ENCODE data around the gene CDC5L.

CDC5L gene

DNA sequence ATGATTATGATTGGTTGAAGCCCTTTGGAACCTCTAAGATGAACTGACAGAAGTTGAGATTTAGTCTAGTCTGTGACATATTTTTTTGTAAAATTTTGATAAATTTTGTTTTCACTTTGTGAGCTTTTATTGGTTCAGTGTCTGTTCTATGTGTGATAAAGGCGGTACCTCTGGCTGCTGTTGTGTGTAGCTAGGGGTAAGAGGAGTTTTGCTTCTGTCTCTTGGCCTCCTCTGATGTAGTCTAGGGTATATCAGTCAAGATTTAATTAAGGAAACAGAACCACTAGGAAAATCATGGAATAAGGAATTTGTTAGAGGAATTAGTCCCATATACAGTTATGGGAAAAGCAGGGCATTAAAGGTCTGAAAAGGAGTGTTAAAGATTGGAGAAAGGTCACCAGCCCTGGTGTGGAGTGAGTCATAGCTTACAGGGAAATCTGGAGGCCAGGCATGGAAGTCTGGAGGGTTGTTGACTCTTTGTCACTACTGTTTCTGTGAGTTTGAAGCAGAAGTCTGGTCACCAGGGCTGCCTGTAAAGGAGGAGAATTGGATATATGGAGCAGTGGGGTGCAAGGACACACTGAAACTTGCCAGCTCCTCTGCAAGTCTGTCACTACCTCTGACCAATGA is 28.5 kb downstream of the CDC5L start:
- no peaks in the 10 kb centered on the region for H3K27me3 ChIP-seq (ENCODE audit: insufficient read depth, low read length, poor library complexity, severe bottlenecking)
- H3K4me2 ChIP-seq (ENCODE audit: low read depth, low read length, poor library complexity, severe bottlenecking): peak overlapping the region; percentile 47
- H4K20me1 ChIP-seq (ENCODE audit: insufficient read depth, low read length, poor library complexity, severe bottlenecking): peaks cover 12% of the 10 kb centered on the region
- H2AFZ ChIP-seq (ENCODE audit: low read length): no peak overlapping the region
- H3K36me3 ChIP-seq (ENCODE audit: insufficient read depth, low read length): peaks cover 73% of the 10 kb centered on the region
- TF ChIP-seq EZH2phosphoT487 (IDR thresholded peaks at IDR 0.05; ENCODE audit: borderline replicate concordance): no peak
- TF ChIP-seq, protein P1, sequence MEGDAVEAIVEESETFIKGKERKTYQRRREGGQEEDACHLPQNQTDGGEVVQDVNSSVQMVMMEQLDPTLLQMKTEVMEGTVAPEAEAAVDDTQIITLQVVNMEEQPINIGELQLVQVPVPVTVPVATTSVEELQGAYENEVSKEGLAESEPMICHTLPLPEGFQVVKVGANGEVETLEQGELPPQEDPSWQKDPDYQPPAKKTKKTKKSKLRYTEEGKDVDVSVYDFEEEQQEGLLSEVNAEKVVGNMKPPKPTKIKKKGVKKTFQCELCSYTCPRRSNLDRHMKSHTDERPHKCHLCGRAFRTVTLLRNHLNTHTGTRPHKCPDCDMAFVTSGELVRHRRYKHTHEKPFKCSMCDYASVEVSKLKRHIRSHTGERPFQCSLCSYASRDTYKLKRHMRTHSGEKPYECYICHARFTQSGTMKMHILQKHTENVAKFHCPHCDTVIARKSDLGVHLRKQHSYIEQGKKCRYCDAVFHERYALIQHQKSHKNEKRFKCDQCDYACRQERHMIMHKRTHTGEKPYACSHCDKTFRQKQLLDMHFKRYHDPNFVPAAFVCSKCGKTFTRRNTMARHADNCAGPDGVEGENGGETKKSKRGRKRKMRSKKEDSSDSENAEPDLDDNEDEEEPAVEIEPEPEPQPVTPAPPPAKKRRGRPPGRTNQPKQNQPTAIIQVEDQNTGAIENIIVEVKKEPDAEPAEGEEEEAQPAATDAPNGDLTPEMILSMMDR (conservative IDR thresholded peaks at IDR 0.05; ENCODE audit: low read length): no peak
- H3K9ac ChIP-seq (ENCODE audit: low read depth, low read length, poor library complexity, severe bottlenecking): peak overlapping the region; percentile 23
- H3K79me2 ChIP-seq (ENCODE audit: insufficient read depth, low read length): peaks cover 80% of the 10 kb centered on the region
- peaks cover 43% of the 10 kb centered on the region for H3K4me1 ChIP-seq (ENCODE audit: insufficient read depth, low read length, poor library complexity, severe bottlenecking)
- no peaks in the 10 kb centered on the region for H3F3A ChIP-seq (ENCODE audit: low read depth)
- no peaks in the 10 kb centered on the region for H3K9me2 ChIP-seq (replicated peaks; ENCODE audit: low read depth, low read length)
- H3K4me3 ChIP-seq (ENCODE audit: low read length, poor library complexity, severe bottlenecking): no peak overlapping the region
- no peaks in the 10 kb centered on the region for H3K9me3 ChIP-seq (ENCODE audit: insufficient read depth, low read depth, low read length)

DNA sequence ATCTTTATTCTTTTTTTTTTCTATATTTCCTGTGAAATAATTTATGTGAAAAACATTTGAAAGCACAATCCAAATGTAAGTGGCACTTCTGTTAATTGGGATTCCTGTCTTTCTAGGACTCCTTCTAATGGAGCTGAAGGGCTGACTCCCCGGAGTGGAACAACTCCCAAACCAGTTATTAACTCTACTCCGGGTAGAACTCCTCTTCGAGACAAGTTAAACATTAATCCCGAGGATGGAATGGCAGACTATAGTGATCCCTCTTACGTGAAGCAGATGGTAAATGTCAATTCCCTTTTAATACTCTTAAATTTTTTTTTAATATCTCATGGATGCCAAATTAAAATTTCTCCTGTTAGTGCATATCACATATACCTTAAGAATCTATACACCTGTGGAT is 35.0 kb downstream of the CDC5L start:
- Histone ChIP-seq H3K4me3 (ENCODE audit: low read length, poor library complexity, severe bottlenecking) (no peak overlapping the region), H3K9me3 (ENCODE audit: insufficient read depth, low read depth, low read length) (no peaks in the 10 kb centered on the region), H3K4me1 (ENCODE audit: insufficient read depth, low read length, poor library complexity, severe bottlenecking) (peaks cover 10% of the 10 kb centered on the region), H3K79me2 (ENCODE audit: insufficient read depth, low read length) (peaks cover 26% of the 10 kb centered on the region), H3K4me2 (ENCODE audit: low read depth, low read length, poor library complexity, severe bottlenecking) (no peak overlapping the region), H2AFZ (ENCODE audit: low read length) (no peak overlapping the region), H3K9me2 (replicated peaks; ENCODE audit: low read depth, low read length) (no peaks in the 10 kb centered on the region), H3F3A (ENCODE audit: low read depth) (no peaks in the 10 kb centered on the region), H3K36me3 (ENCODE audit: insufficient read depth, low read length) (peaks cover 88% of the 10 kb centered on the region), H3K27me3 (ENCODE audit: insufficient read depth, low read length, poor library complexity, severe bottlenecking) (no peaks in the 10 kb centered on the region), H4K20me1 (ENCODE audit: insufficient read depth, low read length, poor library complexity, severe bottlenecking) (peaks cover 3% of the 10 kb centered on the region), H3K9ac (ENCODE audit: low read depth, low read length, poor library complexity, severe bottlenecking) (no peak overlapping the region)
- no peak for TF ChIP-seq EZH2phosphoT487 (IDR thresholded peaks at IDR 0.05; ENCODE audit: borderline replicate concordance)
- TF ChIP-seq, protein P1 (conservative IDR thresholded peaks at IDR 0.05; ENCODE audit: low read length): no peak

DNA sequence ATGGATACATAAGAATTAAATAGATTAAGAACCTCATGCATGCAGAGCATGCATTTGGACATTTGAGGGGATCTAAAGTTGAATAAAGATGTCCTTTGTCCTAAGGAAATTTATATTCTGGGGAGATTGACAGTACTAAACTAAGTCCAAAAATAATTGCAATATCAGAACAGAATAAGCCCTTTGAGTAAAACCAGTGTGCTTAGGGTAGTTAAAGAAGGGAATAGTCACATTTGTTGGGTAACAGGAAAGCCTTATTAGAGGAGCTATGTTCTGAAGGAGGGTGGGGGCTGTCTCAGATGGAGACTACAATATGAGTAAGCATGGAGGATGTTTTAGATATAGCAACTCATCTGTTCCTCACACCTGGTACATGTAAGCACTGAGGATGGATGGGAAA is 35.8 kb downstream of the CDC5L start:
- peaks cover 8% of the 10 kb centered on the region for H3K4me1 ChIP-seq (ENCODE audit: insufficient read depth, low read length, poor library complexity, severe bottlenecking)
- no peaks in the 10 kb centered on the region for H3F3A ChIP-seq (ENCODE audit: low read depth)
- H3K9me3 ChIP-seq (ENCODE audit: insufficient read depth, low read depth, low read length): no peaks in the 10 kb centered on the region
- no peak overlapping the region for H3K9ac ChIP-seq (ENCODE audit: low read depth, low read length, poor library complexity, severe bottlenecking)
- H3K79me2 ChIP-seq (ENCODE audit: insufficient read depth, low read length): peaks cover 24% of the 10 kb centered on the region
- H3K4me2 ChIP-seq (ENCODE audit: low read depth, low read length, poor library complexity, severe bottlenecking): no peak overlapping the region
- H3K36me3 ChIP-seq (ENCODE audit: insufficient read depth, low read length): peaks cover 92% of the 10 kb centered on the region
- H3K4me3 ChIP-seq (ENCODE audit: low read length, poor library complexity, severe bottlenecking): no peak overlapping the region
- TF ChIP-seq, protein P1 (conservative IDR thresholded peaks at IDR 0.05; ENCODE audit: low read length): no peak
- no peak for TF ChIP-seq EZH2phosphoT487 (IDR thresholded peaks at IDR 0.05; ENCODE audit: borderline replicate concordance)
- H3K9me2 ChIP-seq (replicated peaks; ENCODE audit: low read depth, low read length): no peaks in the 10 kb centered on the region
- no peaks in the 10 kb centered on the region for H3K27me3 ChIP-seq (ENCODE audit: insufficient read depth, low read length, poor library complexity, severe bottlenecking)
- H2AFZ ChIP-seq (ENCODE audit: low read length): no peak overlapping the region
- H4K20me1 ChIP-seq (ENCODE audit: insufficient read depth, low read length, poor library complexity, severe bottlenecking): peaks cover 6% of the 10 kb centered on the region
